Spleen (tissue), 11 donors: ENCODE data around the gene LRSAM1. TPM values are rescaled to one million over a fixed set of nuclear protein-coding genes. Genes with fewer than 3 reads are reported as not detected.

Experiments used
- DNase-seq: peaks from one replicate; pipeline ENCODE4 v3.0.0-alpha.2; 2020
- H3K27ac ChIP-seq, 8 donors: fragments of 200-600 bp; sonication (generic) in 7 of 8; 1 replicate in 4 of 8; 2 replicates in 4 of 8; pipeline versions ENCODE4 v1.5.0 to v1.8.0; 2016 to 2021; ENCODE audit warnings: inconsistent platforms in 4 of 8, mild to moderate bottlenecking in 4 of 8, moderate library complexity in 1 of 8
- H3K27me3 ChIP-seq, 7 donors: fragments of 200-600 bp; sonication (generic) in 6 of 7; replicated peaks in 1 of 7; 1 replicate in 4 of 7; 2 replicates in 3 of 7; pipeline versions ENCODE4 v1.5.0 to v1.8.0; 2016 to 2021; ENCODE audit warnings: inconsistent platforms in 3 of 7, mild to moderate bottlenecking in 1 of 7
- H3K36me3 ChIP-seq, 6 donors: fragments of 200-600 bp; sonication (generic) in 5 of 6; 1 replicate in 4 of 6; 2 replicates in 2 of 6; pipeline versions ENCODE4 v1.5.0 to v1.8.0; 2016 to 2021; ENCODE audit warnings: inconsistent platforms in 2 of 6
- H3K4me1 ChIP-seq, 6 donors: fragments of 200-600 bp; sonication (generic) in 5 of 6; 1 replicate in 3 of 6; 2 replicates in 3 of 6; pipeline versions ENCODE4 v1.5.0 to v1.8.0; 2016 to 2021; ENCODE audit warnings: inconsistent platforms in 3 of 6
- H3K4me3 ChIP-seq, 8 donors: fragments of 200-600 bp; sonication (generic) in 7 of 8; 1 replicate in 4 of 8; 2 replicates in 4 of 8; pipeline versions ENCODE4 v1.5.0 to v1.8.0; 2016 to 2021; ENCODE audit warnings: inconsistent platforms in 4 of 8, mild to moderate bottlenecking in 4 of 8, moderate library complexity in 2 of 8
- H3K9me3 ChIP-seq, 8 donors: fragments of 200-600 bp; sonication (generic) in 7 of 8; 1 replicate in 4 of 8; 2 replicates in 4 of 8; pipeline versions ENCODE4 v1.5.0 to v1.8.0; 2016 to 2021; ENCODE audit warnings: inconsistent platforms in 4 of 8
- POLR2A ChIP-seq, 3 donors: fragments of 450-650 bp; IDR thresholded peaks; one replicate each; pipeline ENCODE4 v1.5.1; 2017; ENCODE audit warnings: antibody characterized with exemption in 3 of 3, mild to moderate bottlenecking in 1 of 3
- POLR2AphosphoS5 ChIP-seq, 3 donors: sonication (generic); formaldehyde crosslinking; IDR thresholded peaks; one replicate each; pipeline ENCODE4 v1.5.1; 2017; ENCODE audit warnings: antibody characterized with exemption in 3 of 3
- WGBS, 5 donors: extraction: QIAGEN DNeasy Blood & Tissue Kit in 3 of 5; methylation state at CpG; one replicate each; pipeline versions ENCODE4 v1.1.5 to v1.1.7; 2013 to 2018; 5-methylcytosine and 5-hydroxymethylcytosine counted together
- intact Hi-C: fragments of 100-400 bp; cut with DNase I; formaldehyde crosslinking; loops from one replicate; pipeline ENCODE4 v1.15.0; 2023; ENCODE audit warnings: low total_unique reads
- polyA plus RNA-seq, 3 donors: library from polyadenylated mRNA; stranded (reverse); fragments of 200-250 nt; gene quantifications; one replicate each; pipeline ENCODE4 v1.2.1, GENCODE V29; 2013
- total RNA-seq, 7 donors: library from RNA; depleted of rRNA in 3 of 7; stranded (reverse); fragments of >200 nt in 3 of 7; fragmentation: NEBNext Ultra II Directional in 4 of 7; extraction: Animal tissue kit (Norgen Biotek cat#: 25700) in 4 of 7; gene quantifications; one replicate each; pipeline versions ENCODE4 v1.1.0 to v1.2.1, GENCODE V29; 2016 to 2021
- TF ChIP-seq, protein P1 (sequence below), 11 experiments: fragments of 200-600 bp in 7 of 11; fragments of 450-650 bp in 4 of 11; sonication (generic) in 4 of 11; IDR thresholded peaks in 8 of 11; conservative IDR thresholded peaks in 3 of 11; 1 replicate in 7 of 11; 2 replicates in 4 of 11; pipeline versions ENCODE4 v1.4.0 to v1.8.0; 2016 to 2021; ENCODE audit warnings: antibody characterized with exemption in 11 of 11, inconsistent platforms in 4 of 11, mild to moderate bottlenecking in 1 of 11
- donor health status: healthy with polysubstance abuse.
- donor health status: DM: no; HTN: no; CAD: no; lungs with moderate emphysema.
- donor health status: DM: no; HTN: no; CAD: no.
- donor health status: Bipolar disorder and iron deficiency.
- donor health status: healthy.
- donor health status: DM: no; HTN: no; CAD: no.
- donor health status: DM: yes; HTN: yes; CAD: no.

The LRSAM1 gene
- total and polyA plus RNA-seq, 10 donors = 13.5 to 32.1 (median 25.1) TPM

DNA sequence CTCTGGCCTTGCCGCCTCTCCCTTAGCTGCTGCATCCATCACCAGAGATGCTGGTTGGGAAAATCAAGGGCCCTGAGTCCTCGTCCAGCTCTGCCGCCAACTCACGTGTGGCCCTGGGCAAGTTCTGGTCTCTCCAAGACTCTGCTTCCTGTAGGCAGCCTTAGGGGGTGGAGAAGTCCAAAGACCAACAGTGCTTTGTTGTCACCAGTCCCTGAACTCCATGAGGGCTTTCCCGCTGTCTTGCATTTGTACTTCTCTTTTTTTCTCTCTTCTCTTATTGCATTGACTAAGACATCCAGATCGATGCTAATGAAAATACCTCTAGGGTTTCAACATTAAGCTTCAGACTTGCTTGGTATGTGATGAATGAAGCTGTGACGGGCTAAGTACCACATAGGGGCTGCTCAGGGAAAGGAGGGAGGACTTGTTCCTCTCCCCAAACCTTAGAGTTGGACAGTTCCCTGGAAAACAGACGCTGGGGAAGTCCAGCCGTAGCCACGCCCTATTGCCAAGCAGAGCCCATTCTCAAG, 97.1 kb downstream of the LRSAM1 start:
- TF ChIP-seq, protein P1, sequence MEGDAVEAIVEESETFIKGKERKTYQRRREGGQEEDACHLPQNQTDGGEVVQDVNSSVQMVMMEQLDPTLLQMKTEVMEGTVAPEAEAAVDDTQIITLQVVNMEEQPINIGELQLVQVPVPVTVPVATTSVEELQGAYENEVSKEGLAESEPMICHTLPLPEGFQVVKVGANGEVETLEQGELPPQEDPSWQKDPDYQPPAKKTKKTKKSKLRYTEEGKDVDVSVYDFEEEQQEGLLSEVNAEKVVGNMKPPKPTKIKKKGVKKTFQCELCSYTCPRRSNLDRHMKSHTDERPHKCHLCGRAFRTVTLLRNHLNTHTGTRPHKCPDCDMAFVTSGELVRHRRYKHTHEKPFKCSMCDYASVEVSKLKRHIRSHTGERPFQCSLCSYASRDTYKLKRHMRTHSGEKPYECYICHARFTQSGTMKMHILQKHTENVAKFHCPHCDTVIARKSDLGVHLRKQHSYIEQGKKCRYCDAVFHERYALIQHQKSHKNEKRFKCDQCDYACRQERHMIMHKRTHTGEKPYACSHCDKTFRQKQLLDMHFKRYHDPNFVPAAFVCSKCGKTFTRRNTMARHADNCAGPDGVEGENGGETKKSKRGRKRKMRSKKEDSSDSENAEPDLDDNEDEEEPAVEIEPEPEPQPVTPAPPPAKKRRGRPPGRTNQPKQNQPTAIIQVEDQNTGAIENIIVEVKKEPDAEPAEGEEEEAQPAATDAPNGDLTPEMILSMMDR (IDR thresholded peaks at IDR 0.05 in 8 of 11, conservative IDR thresholded peaks at IDR 0.05 in 3 of 11) = no peak
- TF ChIP-seq POLR2AphosphoS5 (IDR thresholded peaks at IDR 0.05) = no peak
- TF ChIP-seq POLR2A (IDR thresholded peaks at IDR 0.05) = no peak
- no peak overlapping the region for H3K27ac ChIP-seq
- H3K27me3 ChIP-seq = no peaks in the 10 kb centered on the region
- peaks cover 3 to 76% (median 31%) of the 10 kb centered on the region in 6 donors for H3K4me1 ChIP-seq
- DNase-seq = no peak
- no peaks in the 10 kb centered on the region for H3K36me3 ChIP-seq
- 77 to 87% (median 82%) methylated on average over 10 of the region's 10 CpGs for WGBS, 5 donors
- no peak overlapping the region for H3K4me3 ChIP-seq
- no peaks in the 10 kb centered on the region for H3K9me3 ChIP-seq
- intact Hi-C loops = no loop called here

DNA sequence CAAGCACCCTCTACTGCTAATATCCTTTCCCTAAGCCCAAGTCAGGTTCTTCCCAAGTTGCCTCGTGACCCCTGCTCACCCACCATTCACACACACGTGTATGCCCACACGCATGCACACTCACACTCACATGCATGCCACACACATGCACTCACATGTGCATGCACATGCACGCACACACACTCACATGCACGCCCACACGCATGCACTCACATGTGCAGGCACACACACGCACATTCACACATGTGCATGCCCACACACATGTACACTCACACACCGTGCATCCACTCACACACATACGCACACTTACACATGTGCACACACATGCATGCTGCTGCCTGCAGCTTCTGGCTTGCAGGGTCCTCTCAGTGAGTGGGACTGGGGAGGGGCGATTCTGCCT, 97.9 kb downstream of the LRSAM1 start:
- intact Hi-C loops = no loop called here
- no peak for DNase-seq
- TF ChIP-seq POLR2AphosphoS5 (IDR thresholded peaks at IDR 0.05) = peak in 1 of 3 donors; percentile 21
- TF ChIP-seq POLR2A (IDR thresholded peaks at IDR 0.05) = no peak
- Histone ChIP-seq H3K4me1 (peaks cover 3 to 71% (median 28%) of the 10 kb centered on the region in 6 donors), H3K27ac (no peak overlapping the region), H3K4me3 (no peak overlapping the region), H3K36me3 (no peaks in the 10 kb centered on the region), H3K9me3 (no peaks in the 10 kb centered on the region), H3K27me3 (no peaks in the 10 kb centered on the region)
- WGBS, 5 donors = 83 to 97% (median 90%) methylated on average over 10 of the region's 10 CpGs

DNA sequence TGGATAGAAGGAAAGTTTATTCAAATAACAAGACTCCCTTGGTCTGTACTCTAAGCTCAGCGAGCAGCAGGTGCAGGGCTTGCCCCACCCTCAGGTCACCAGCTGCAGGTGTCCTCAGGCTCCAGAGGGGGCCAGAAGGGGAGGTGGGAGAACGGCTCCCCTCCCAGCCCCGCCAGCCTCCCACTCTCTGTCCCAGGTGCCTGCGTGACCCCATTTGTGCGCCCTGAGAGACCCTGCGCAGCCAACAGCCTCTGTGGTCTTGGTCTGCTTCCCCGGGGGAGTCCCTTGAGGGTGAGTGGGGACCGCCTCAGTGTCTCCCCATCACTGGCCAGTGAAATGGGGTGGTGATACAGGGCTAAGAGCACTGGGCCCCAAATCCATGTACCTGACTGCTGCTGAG, 98.4 kb downstream of the LRSAM1 start:
- Histone ChIP-seq H3K36me3 (no peaks in the 10 kb centered on the region), H3K9me3 (no peaks in the 10 kb centered on the region), H3K27ac (no peak overlapping the region), H3K4me1 (peaks cover 3 to 67% (median 28%) of the 10 kb centered on the region in 6 donors), H3K4me3 (no peak overlapping the region), H3K27me3 (no peaks in the 10 kb centered on the region)
- no peak for DNase-seq
- intact Hi-C loops = no loop called here
- WGBS, 5 donors = 79 to 93% (median 89%) methylated on average over 3 to 8 of the region's 8 CpGs
- TF ChIP-seq, protein P1 (IDR thresholded peaks at IDR 0.05 in 8 of 11, conservative IDR thresholded peaks at IDR 0.05 in 3 of 11) = no peak
- no peak for TF ChIP-seq POLR2A (IDR thresholded peaks at IDR 0.05)
- TF ChIP-seq POLR2AphosphoS5 (IDR thresholded peaks at IDR 0.05) = no peak

- Histone ChIP-seq H3K9me3 (no peaks in the 10 kb centered on the region), H3K4me1 (peaks cover 3 to 67% (median 29%) of the 10 kb centered on the region in 6 donors), H3K27me3 (no peaks in the 10 kb centered on the region), H3K27ac (no peak overlapping the region), H3K36me3 (no peaks in the 10 kb centered on the region), H3K4me3 (no peak overlapping the region)
- 86 to 100% (median 95%) methylated on average over 1 of the region's 1 CpG for WGBS, 5 donors
- intact Hi-C loops = no loop called here
- TF ChIP-seq POLR2A (IDR thresholded peaks at IDR 0.05) (no peak), POLR2AphosphoS5 (IDR thresholded peaks at IDR 0.05) (no peak)
- TF ChIP-seq, protein P1 (IDR thresholded peaks at IDR 0.05 in 8 of 11, conservative IDR thresholded peaks at IDR 0.05 in 3 of 11) = no peak
- DNase-seq = no peak
Observed at GRCh38 chr9:127550282-127550681, 99.0 kb downstream of the LRSAM1 start.
